Progenitor cell of endocrine pancreas (in vitro differentiated cells): ENCODE measurements around the gene SLC25A2. TPM values are rescaled to one million over a fixed set of nuclear protein-coding genes. Genes with fewer than 3 reads are reported as not detected.
"Not testable (repeated sequence)": the region's sequence is repeated elsewhere in the genome, so short reads cannot be mapped to it uniquely, and the experiment has no call there.

ENCODE experiments used
- DNase-seq: peaks from one replicate; pipeline ENCODE4 v3.0.0; 2021; ENCODE audit warnings: low spot score; ENCODE audit not compliant: unreplicated experiment
- H3K27ac Mint-ChIP-seq: 2 replicates; pipeline ENCODE4 v1.8.0; 2021; ENCODE audit warnings: mild to moderate bottlenecking, moderate library complexity, mixed read lengths
- H3K27me3 Mint-ChIP-seq: 2 replicates; pipeline ENCODE4 v1.8.0; 2021; ENCODE audit warnings: mixed read lengths
- H3K36me3 Mint-ChIP-seq: 2 replicates; pipeline ENCODE4 v1.8.0; 2022; ENCODE audit warnings: mixed read lengths; ENCODE audit not compliant: insufficient read depth
- H3K4me1 Mint-ChIP-seq: 2 replicates; pipeline ENCODE4 v1.8.0; 2021; ENCODE audit warnings: low read depth, mixed read lengths
- H3K4me3 Mint-ChIP-seq: 2 replicates; pipeline ENCODE4 v1.8.0; 2021; ENCODE audit warnings: low read depth, mild to moderate bottlenecking, moderate library complexity, mixed read lengths
- H3K9me3 Mint-ChIP-seq: 2 replicates; pipeline ENCODE4 v1.8.0; 2021; ENCODE audit warnings: low read depth, mixed read lengths
- CTCF ChIP-seq: fragments of 200-600 bp; sonication (generic); IDR thresholded peaks from one replicate; pipeline ENCODE4 v1.5.0; 2021; ENCODE audit warnings: antibody characterized with exemption, mild to moderate bottlenecking; ENCODE audit not compliant: unreplicated experiment
- total RNA-seq: library from RNA; stranded (reverse); gene quantifications from 2 replicates; pipeline ENCODE4 v1.2.1, GENCODE V29; 2021

The SLC25A2 gene
- total RNA-seq, 1 donor from 2014 or later: 1.1 TPM

GRCh38 chr5:141343242-141343952, 39.5 kb upstream of the SLC25A2 start, which contains the start of gene PCDHGA3:
TSS of gene PCDHGA3 (plus strand) at chr5:141343829. CDS start at chr5:141344034, 205 bp downstream.
- peak within 1 kb of the TSS; percentile 49 for H3K4me3 Mint-ChIP-seq
- H3K27me3 Mint-ChIP-seq: no peaks in the 10 kb centered on the region
- H3K27ac Mint-ChIP-seq: no peak within 1 kb of the TSS
- peaks cover 11% of the 10 kb centered on the region for H3K36me3 Mint-ChIP-seq
- H3K4me1 Mint-ChIP-seq: no peaks in the 10 kb centered on the region
- peaks cover 37% of the 10 kb centered on the region for H3K9me3 Mint-ChIP-seq
- no peak for TF ChIP-seq CTCF
- DNase-seq: no peak

- Mint-ChIP-seq H3K27me3 (no peaks in the 10 kb centered on the region), H3K4me1 (no peaks in the 10 kb centered on the region), H3K9me3 (peaks cover 43% of the 10 kb centered on the region), H3K4me3 (no peak overlapping the region), H3K36me3 (peaks cover 12% of the 10 kb centered on the region), H3K27ac (no peak overlapping the region)
- TF ChIP-seq CTCF: no peak
- no peak for DNase-seq
Observed at GRCh38 chr5:141342773-141343172, 38.9 kb upstream of the SLC25A2 start.

DNA sequence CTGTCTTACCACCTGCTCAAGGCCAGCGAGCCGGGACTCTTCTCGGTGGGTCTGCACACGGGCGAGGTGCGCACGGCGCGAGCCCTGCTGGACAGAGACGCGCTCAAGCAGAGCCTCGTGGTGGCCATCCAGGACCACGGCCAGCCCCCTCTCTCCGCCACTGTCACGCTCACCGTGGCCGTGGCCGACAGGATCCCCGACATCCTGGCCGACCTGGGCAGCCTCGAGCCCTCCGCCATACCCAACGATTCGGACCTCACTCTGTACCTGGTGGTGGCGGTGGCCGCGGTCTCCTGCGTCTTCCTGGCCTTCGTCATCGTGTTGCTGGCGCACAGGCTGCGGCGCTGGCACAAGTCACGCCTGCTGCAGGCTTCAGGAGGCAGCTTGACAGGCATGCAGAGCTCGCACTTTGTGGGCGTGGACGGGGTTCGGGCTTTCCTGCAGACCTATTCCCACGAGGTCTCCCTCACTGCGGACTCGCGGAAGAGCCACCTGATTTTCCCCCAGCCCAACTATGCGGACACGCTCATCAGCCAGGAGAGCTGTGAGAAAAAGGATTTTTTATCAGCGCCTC, 37.0 kb upstream of the SLC25A2 start:
- not testable (repeated sequence) for H3K4me3 Mint-ChIP-seq, H3K27ac Mint-ChIP-seq, H3K4me1 Mint-ChIP-seq, H3K27me3 Mint-ChIP-seq, DNase-seq
- Mint-ChIP-seq H3K36me3 (peaks cover 14% of the 10 kb centered on the region), H3K9me3 (peaks cover 50% of the 10 kb centered on the region)

- H3K9me3 Mint-ChIP-seq: peaks cover 62% of the 10 kb centered on the region
- no peak within 1 kb of the TSS for H3K4me3 Mint-ChIP-seq
- no peak for DNase-seq
- no peaks in the 10 kb centered on the region for H3K4me1 Mint-ChIP-seq
- no peaks in the 10 kb centered on the region for H3K27me3 Mint-ChIP-seq
- H3K36me3 Mint-ChIP-seq: peaks cover 17% of the 10 kb centered on the region
- no peak within 1 kb of the TSS for H3K27ac Mint-ChIP-seq
- no peak for TF ChIP-seq CTCF
Observed at GRCh38 chr5:141338538-141339306, 34.9 kb upstream of the SLC25A2 start, which contains the start of gene PCDHGA2. TSS of gene PCDHGA2 (plus strand) at chr5:141338760.

DNA sequence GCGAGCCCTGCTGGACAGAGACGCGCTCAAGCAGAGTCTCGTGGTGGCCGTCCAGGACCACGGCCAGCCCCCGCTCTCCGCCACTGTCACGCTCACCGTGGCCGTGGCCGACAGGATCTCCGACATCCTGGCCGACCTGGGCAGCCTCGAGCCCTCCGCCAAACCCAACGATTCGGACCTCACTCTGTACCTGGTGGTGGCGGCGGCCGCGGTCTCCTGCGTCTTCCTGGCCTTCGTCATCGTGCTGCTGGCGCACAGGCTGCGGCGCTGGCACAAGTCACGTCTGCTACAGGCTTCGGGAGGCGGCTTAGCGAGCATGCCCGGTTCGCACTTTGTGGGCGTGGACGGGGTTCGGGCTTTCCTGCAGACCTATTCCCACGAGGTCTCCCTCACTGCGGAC, 28.7 kb upstream of the SLC25A2 start:
- DNase-seq, H3K27ac Mint-ChIP-seq, H3K4me1 Mint-ChIP-seq, H3K4me3 Mint-ChIP-seq, H3K27me3 Mint-ChIP-seq: not testable (repeated sequence)
- Mint-ChIP-seq H3K9me3 (peaks cover 56% of the 10 kb centered on the region), H3K36me3 (peaks cover 23% of the 10 kb centered on the region)

GRCh38 chr5:141330299-141331080, 26.6 kb upstream of the SLC25A2 start, which contains the start of gene PCDHGA1:
TSS of gene PCDHGA1 (plus strand) at chr5:141330514.
- TF ChIP-seq CTCF: no peak

More at GRCh38 chr5:141330299-141331080, 26.6 kb upstream of the SLC25A2 start, which contains the start of gene PCDHGA1:
- no peak for DNase-seq
- peaks cover 54% of the 10 kb centered on the region for H3K9me3 Mint-ChIP-seq
- no peak within 1 kb of the TSS for H3K27ac Mint-ChIP-seq
- no peak within 1 kb of the TSS for H3K4me3 Mint-ChIP-seq
- H3K36me3 Mint-ChIP-seq: peaks cover 24% of the 10 kb centered on the region
- no peaks in the 10 kb centered on the region for H3K27me3 Mint-ChIP-seq
- H3K4me1 Mint-ChIP-seq: no peaks in the 10 kb centered on the region
